Omental fat pad (tissue), 4 donors: ENCODE results near the gene PRPH2. TPM values are rescaled to one million over a fixed set of nuclear protein-coding genes. Genes with fewer than 3 reads are reported as not detected.

Experiments used
- ATAC-seq: fragments of 150-250 bp; one replicate; pipeline ENCODE4 v1.9.1; 2016; ENCODE audit warnings: mild to moderate bottlenecking, moderate library complexity; ENCODE audit not compliant: low FRiP score
- DNase-seq: peaks from one replicate; pipeline ENCODE4 v3.0.0-alpha.2; 2019; ENCODE audit warnings: low spot score
- total RNA-seq, 4 donors: library from RNA; depleted of rRNA; stranded (reverse); fragments of >200 nt; gene quantifications; one replicate each; pipeline ENCODE4 v1.1.0, GENCODE V29; 2016
- TF ChIP-seq, protein P1 (sequence below), 3 donors: fragments of 450-650 bp; IDR thresholded peaks; one replicate each; pipeline ENCODE4 v1.5.1; 2016 to 2017; ENCODE audit warnings: antibody characterized with exemption in 3 of 3, mild to moderate bottlenecking in 3 of 3, moderate library complexity in 2 of 3

The PRPH2 gene
- total RNA-seq, 4 donors from 2014 or later: 0.38 to 1.4 (median 0.54) TPM

DNA sequence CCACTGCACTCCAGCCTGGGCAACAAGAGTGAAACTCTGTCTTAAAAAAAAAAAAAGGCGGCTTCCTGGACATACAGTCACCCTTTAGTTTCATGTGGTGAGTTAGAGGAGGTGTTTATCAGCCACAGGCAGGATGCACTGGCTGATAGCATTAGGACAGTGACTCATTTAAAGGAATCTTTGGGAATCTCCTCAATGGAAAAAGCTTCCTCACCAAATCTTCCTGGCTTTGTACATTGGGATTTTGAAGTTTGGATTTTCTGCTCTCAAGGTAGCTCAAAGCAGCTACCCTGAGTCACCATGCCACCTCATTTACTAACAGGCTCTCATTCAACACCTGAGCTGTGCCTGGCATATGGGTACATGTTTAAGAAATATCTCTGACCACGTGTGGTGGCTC lies 20.2 kb downstream of the PRPH2 start:
- TF ChIP-seq, protein P1, sequence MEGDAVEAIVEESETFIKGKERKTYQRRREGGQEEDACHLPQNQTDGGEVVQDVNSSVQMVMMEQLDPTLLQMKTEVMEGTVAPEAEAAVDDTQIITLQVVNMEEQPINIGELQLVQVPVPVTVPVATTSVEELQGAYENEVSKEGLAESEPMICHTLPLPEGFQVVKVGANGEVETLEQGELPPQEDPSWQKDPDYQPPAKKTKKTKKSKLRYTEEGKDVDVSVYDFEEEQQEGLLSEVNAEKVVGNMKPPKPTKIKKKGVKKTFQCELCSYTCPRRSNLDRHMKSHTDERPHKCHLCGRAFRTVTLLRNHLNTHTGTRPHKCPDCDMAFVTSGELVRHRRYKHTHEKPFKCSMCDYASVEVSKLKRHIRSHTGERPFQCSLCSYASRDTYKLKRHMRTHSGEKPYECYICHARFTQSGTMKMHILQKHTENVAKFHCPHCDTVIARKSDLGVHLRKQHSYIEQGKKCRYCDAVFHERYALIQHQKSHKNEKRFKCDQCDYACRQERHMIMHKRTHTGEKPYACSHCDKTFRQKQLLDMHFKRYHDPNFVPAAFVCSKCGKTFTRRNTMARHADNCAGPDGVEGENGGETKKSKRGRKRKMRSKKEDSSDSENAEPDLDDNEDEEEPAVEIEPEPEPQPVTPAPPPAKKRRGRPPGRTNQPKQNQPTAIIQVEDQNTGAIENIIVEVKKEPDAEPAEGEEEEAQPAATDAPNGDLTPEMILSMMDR (IDR thresholded peaks at IDR 0.05): no peak
- ATAC-seq (no peak), DNase-seq (no peak)

- TF ChIP-seq, protein P1 (IDR thresholded peaks at IDR 0.05): no peak
- ATAC-seq (no peak), DNase-seq (no peak)
Observed at GRCh38 chr6:42698217-42698616, 24.2 kb downstream of the PRPH2 start.

GRCh38 chr6:42697268-42697655 lies 25.1 kb downstream of the PRPH2 start:
- DNase-seq (no peak), ATAC-seq (no peak)
- TF ChIP-seq, protein P1 (IDR thresholded peaks at IDR 0.05): no peak

GRCh38 chr6:42696526-42697267 lies 25.7 kb downstream of the PRPH2 start:
- ATAC-seq: no peak
- no peak for DNase-seq
- TF ChIP-seq, protein P1 (IDR thresholded peaks at IDR 0.05): no peak

DNA sequence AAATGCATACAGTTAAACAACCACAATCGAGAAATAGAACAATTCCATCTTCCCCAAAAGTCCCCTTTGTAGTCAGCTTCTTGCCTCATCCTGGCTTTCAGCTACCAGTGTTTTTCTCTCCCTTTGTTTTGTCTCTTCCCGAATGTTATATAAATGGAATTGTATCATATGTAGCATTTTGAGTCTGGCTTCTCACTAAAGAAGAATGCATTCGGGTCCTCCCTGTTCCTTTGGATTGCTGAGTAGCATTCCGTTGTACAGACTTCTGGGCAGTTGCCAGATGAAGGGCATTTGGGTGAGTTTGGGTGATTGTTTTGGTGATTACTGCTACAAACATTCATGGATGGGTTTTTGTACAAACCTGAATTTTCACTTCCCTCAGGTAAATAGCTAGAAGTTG lies 27.8 kb downstream of the PRPH2 start:
- TF ChIP-seq, protein P1 (IDR thresholded peaks at IDR 0.05): no peak
- ATAC-seq (peak; percentile 43), DNase-seq (no peak)

GRCh38 chr6:42693725-42694323 lies 28.6 kb downstream of the PRPH2 start:
- ATAC-seq (no peak), DNase-seq (no peak)
- TF ChIP-seq, protein P1 (IDR thresholded peaks at IDR 0.05): no peak
